Measurements from ENCODE around the gene SNAP23.

Gene SNAP23

GRCh38 chr15:42507514-42507913 is 12.1 kb downstream of the SNAP23 start:
- TF ChIP-seq POU6F1 (CRISPR knock-in tag; IDR thresholded peaks at IDR 0.05; ENCODE audit: borderline replicate concordance, low read depth) (no peak), ZFP3 (CRISPR knock-in tag; IDR thresholded peaks at IDR 0.05) (no peak), ZNF8 (CRISPR knock-in tag; IDR thresholded peaks at IDR 0.05) (no peak), BACH2 (CRISPR knock-in tag; IDR thresholded peaks at IDR 0.05; ENCODE audit: borderline replicate concordance) (no peak), TOX (CRISPR knock-in tag; IDR thresholded peaks at IDR 0.05; ENCODE audit: borderline replicate concordance) (no peak), ZFP30 (CRISPR knock-in tag; IDR thresholded peaks at IDR 0.05) (no peak), ZNF565 (CRISPR knock-in tag; conservative IDR thresholded peaks at IDR 0.05; ENCODE audit: low read depth) (no peak), ZNF70 (CRISPR knock-in tag; IDR thresholded peaks at IDR 0.05) (no peak), OSR1 (CRISPR knock-in tag; IDR thresholded peaks at IDR 0.05) (no peak), TCF4 (CRISPR knock-in tag; IDR thresholded peaks at IDR 0.05; ENCODE audit: borderline replicate concordance) (no peak), CREB5 (CRISPR knock-in tag; IDR thresholded peaks at IDR 0.05; ENCODE audit: low read depth) (no peak), GLIS3 (CRISPR knock-in tag; IDR thresholded peaks at IDR 0.05) (no peak), ESRRG (CRISPR knock-in tag; IDR thresholded peaks at IDR 0.05) (no peak), ARNTL (CRISPR knock-in tag; IDR thresholded peaks at IDR 0.05; ENCODE audit: borderline replicate concordance, low read depth) (no peak), ISL1 (CRISPR knock-in tag; IDR thresholded peaks at IDR 0.05) (no peak), TSHZ2 (CRISPR knock-in tag; IDR thresholded peaks at IDR 0.05) (no peak), SNAI2 (CRISPR knock-in tag; IDR thresholded peaks at IDR 0.05) (no peak), CSRNP3 (CRISPR knock-in tag; IDR thresholded peaks at IDR 0.05) (no peak), CSDC2 (CRISPR knock-in tag; IDR thresholded peaks at IDR 0.05) (no peak), PATZ1 (CRISPR knock-in tag; IDR thresholded peaks at IDR 0.05; ENCODE audit: borderline replicate concordance) (no peak)
- ATAC-seq = peak; percentile 49; the same call in 2 of the 3 replicates

- TF ChIP-seq ISL1 (CRISPR knock-in tag; IDR thresholded peaks at IDR 0.05) (0 out of 2 replicates have a peak, but pooled peaks have one; percentile 25), SNAI2 (CRISPR knock-in tag; IDR thresholded peaks at IDR 0.05) (no peak)
- peak; percentile 52 for ATAC-seq
Observed at GRCh38 chr15:42508263-42508690, 12.8 kb downstream of the SNAP23 start.

GRCh38 chr15:42510258-42511006 is 15.0 kb downstream of the SNAP23 start:
- no peak for ATAC-seq
- TF ChIP-seq ZFP3 (CRISPR knock-in tag; IDR thresholded peaks at IDR 0.05) = no peak
- no peak for TF ChIP-seq ZFP30 (CRISPR knock-in tag; IDR thresholded peaks at IDR 0.05)
- TF ChIP-seq ZNF565 (CRISPR knock-in tag; conservative IDR thresholded peaks at IDR 0.05; ENCODE audit: low read depth) = no peak
- no peak for TF ChIP-seq ZNF70 (CRISPR knock-in tag; IDR thresholded peaks at IDR 0.05)
- no peak for TF ChIP-seq TOX (CRISPR knock-in tag; IDR thresholded peaks at IDR 0.05; ENCODE audit: borderline replicate concordance)
- TF ChIP-seq POU6F1 (CRISPR knock-in tag; IDR thresholded peaks at IDR 0.05; ENCODE audit: borderline replicate concordance, low read depth) = no peak
- no peak for TF ChIP-seq OSR1 (CRISPR knock-in tag; IDR thresholded peaks at IDR 0.05)
- no peak for TF ChIP-seq PPARA (CRISPR knock-in tag; IDR thresholded peaks at IDR 0.05; ENCODE audit: borderline replicate concordance)

Measured in SK-N-SH treated with all-trans-retinoic acid at 6 μM for 48 hours (cell line).